Retinal pigment epithelial cell (primary cell): Measurements from ENCODE around the gene HABP4.
A peak's percentile ranks its signal among the peaks of the same experiment; 100 is the strongest.

Experiments
- DNase-seq: peaks from one replicate; pipeline ENCODE4 v3.0.0-alpha.2; 2010; ENCODE audit warnings: low read depth
- H3K4me3 ChIP-seq: 2 replicates; pipeline ENCODE4 v1.5.1; 2011; ENCODE audit warnings: mild to moderate bottlenecking, low read length, control low read depth, moderate library complexity
- CTCF ChIP-seq: conservative IDR thresholded peaks from 2 replicates; pipeline ENCODE4 v1.5.1; 2011; ENCODE audit warnings: low read depth, low read length, control low read depth, inconsistent platforms

HABP4 gene

GRCh38 chr9:96460470-96460869, 10.5 kb downstream of the HABP4 start:
- no peak for DNase-seq
- no peak for TF ChIP-seq CTCF

GRCh38 chr9:96460882-96461281, 10.9 kb downstream of the HABP4 start:
- TF ChIP-seq CTCF, result no peak
- no peak for DNase-seq
- H3K4me3 ChIP-seq, result no peak overlapping the region

More at GRCh38 chr9:96460470-96460869, 10.5 kb downstream of the HABP4 start:
- no peak overlapping the region for H3K4me3 ChIP-seq

- H3K4me3 ChIP-seq, result no peak overlapping the region
- peak; percentile 40 for DNase-seq
- TF ChIP-seq CTCF, result no peak
Observed at GRCh38 chr9:96461336-96461735, 11.4 kb downstream of the HABP4 start.

- TF ChIP-seq CTCF, result no peak
- DNase-seq, result no peak
- no peak overlapping the region for H3K4me3 ChIP-seq
Observed at GRCh38 chr9:96462541-96462940, 12.6 kb downstream of the HABP4 start.

- DNase-seq, result no peak
- no peak for TF ChIP-seq CTCF
- no peak overlapping the region for H3K4me3 ChIP-seq
Observed at GRCh38 chr9:96464426-96464825, 14.5 kb downstream of the HABP4 start.

GRCh38 chr9:96467784-96468183, 17.8 kb downstream of the HABP4 start:
- no peak for TF ChIP-seq CTCF
- no peak for DNase-seq
- H3K4me3 ChIP-seq, result no peak overlapping the region

GRCh38 chr9:96476013-96476412, 26.0 kb downstream of the HABP4 start:
- no peak overlapping the region for H3K4me3 ChIP-seq
- DNase-seq, result no peak
- no peak for TF ChIP-seq CTCF
